Caco-2 (cell line): ENCODE data around the gene CA5B. TPM values are rescaled to one million over a fixed set of nuclear protein-coding genes. Genes with fewer than 3 reads are reported as not detected.

Experiments used
- BruUV-seq: library from RNA; stranded (reverse); fragments of 400-500 nt; replicated peaks from 2 replicates; lab custom pipeline; 2021; lab: Mats Ljungman, UMichigan
- CTCF ChIA-PET: fragments of 300-600 bp; sonication (Branson Sonifier 250); formaldehyde crosslinking; loops from one replicate; lab custom pipeline; 2022; ENCODE audit warnings: antibody characterized with exemption; lab: Charles Lee
- POLR2A ChIA-PET: fragments of 300-600 bp; sonication (Branson Sonifier 250); formaldehyde crosslinking; loops from one replicate; lab custom pipeline; 2022; ENCODE audit warnings: antibody characterized with exemption; lab: Charles Lee
- DNase-seq, 2 experiments: peaks; one replicate each; pipeline versions ENCODE4 v3.0.0 to v3.0.0-alpha.2; 2020 to 2022
- H3K27me3 ChIP-seq: replicated peaks from 2 replicates; pipeline ENCODE4 v1.6.0; 2011; ENCODE audit warnings: low read length; ENCODE audit not compliant: control insufficient read depth, insufficient read depth
- H3K36me3 ChIP-seq: 2 replicates; pipeline ENCODE4 v1.5.1; 2011; ENCODE audit warnings: low read length; ENCODE audit not compliant: control insufficient read depth, insufficient read depth
- H3K4me1 ChIP-seq: fragments of 250-450 bp; sonication (Bioruptor Pico); 2 replicates; pipeline ENCODE4 v1.5.1; 2020; ENCODE audit warnings: mild to moderate bottlenecking
- H3K4me3 ChIP-seq: 2 replicates; pipeline ENCODE4 v1.5.1; 2011; ENCODE audit warnings: low read depth, mild to moderate bottlenecking, control low read depth, low read length
- H3K9me3 ChIP-seq: fragments of 250-450 bp; sonication (Bioruptor Pico); 2 replicates; pipeline ENCODE4 v1.5.1; 2020; ENCODE audit warnings: mild to moderate bottlenecking, moderate library complexity
- H3K27ac Mint-ChIP-seq: one replicate; pipeline ENCODE4 v1.8.0; 2022; ENCODE audit warnings: mixed read lengths; ENCODE audit not compliant: unreplicated experiment
- H3K27me3 Mint-ChIP-seq: one replicate; pipeline ENCODE4 v1.8.0; 2022; ENCODE audit warnings: mixed read lengths; ENCODE audit not compliant: insufficient read depth, unreplicated experiment
- H3K36me3 Mint-ChIP-seq: one replicate; pipeline ENCODE4 v1.8.0; 2022; ENCODE audit warnings: mild to moderate bottlenecking, mixed read lengths; ENCODE audit not compliant: insufficient read depth, unreplicated experiment
- H3K4me1 Mint-ChIP-seq: one replicate; pipeline ENCODE4 v1.8.0; 2022; ENCODE audit warnings: low read depth, mixed read lengths; ENCODE audit not compliant: unreplicated experiment
- H3K4me3 Mint-ChIP-seq: one replicate; pipeline ENCODE4 v1.8.0; 2022; ENCODE audit warnings: mild to moderate bottlenecking, moderate library complexity, mixed read lengths; ENCODE audit not compliant: unreplicated experiment
- H3K9me3 Mint-ChIP-seq: one replicate; pipeline ENCODE4 v1.8.0; 2022; ENCODE audit warnings: mixed read lengths; ENCODE audit not compliant: unreplicated experiment
- CTCF ChIP-seq, 2 experiments: fragments of 200-600 bp in 1 of 2; IDR thresholded peaks; 1 replicate in 1 of 2; 2 replicates in 1 of 2; pipeline versions ENCODE4 v1.5.1 to v1.8.0; 2011 to 2022; ENCODE audit warnings: antibody characterized with exemption in 1 of 2, control low read depth in 1 of 2, inconsistent platforms in 1 of 2, low read depth in 1 of 2, low read length in 1 of 2, mild to moderate bottlenecking in 1 of 2, moderate library complexity in 1 of 2; ENCODE audit not compliant: insufficient read depth in 1 of 2, severe bottlenecking in 1 of 2, unreplicated experiment in 1 of 2
- intact Hi-C: fragments of 100-400 bp; cut with micrococcal nuclease; formaldehyde crosslinking; loops from one replicate; pipeline ENCODE4 v1.10.0; 2022; ENCODE audit not compliant: unreplicated experiment
- total RNA-seq: library from RNA; stranded (reverse); gene quantifications from 2 replicates; pipeline ENCODE4 v1.2.3, GENCODE V29; 2022

The CA5B gene
- total RNA-seq, 1 experiment from 2014 or later = 4.1 TPM

- no peak for DNase-seq
- Mint-ChIP-seq H3K36me3 (peaks cover 22% of the 10 kb centered on the region), H3K4me1 (no peaks in the 10 kb centered on the region), H3K4me3 (no peak overlapping the region), H3K27me3 (no peaks in the 10 kb centered on the region), H3K9me3 (no peaks in the 10 kb centered on the region), H3K27ac (no peak overlapping the region)
- ChIA-PET POLR2A (no interaction called here), CTCF (no interaction called here)
- Histone ChIP-seq H3K9me3 (no peaks in the 10 kb centered on the region), H3K27me3 (no peaks in the 10 kb centered on the region), H3K36me3 (no peaks in the 10 kb centered on the region), H3K4me3 (no peak overlapping the region), H3K4me1 (no peaks in the 10 kb centered on the region)
- no TSS peak for BruUV-seq
- intact Hi-C loops = no loop called here
- TF ChIP-seq CTCF (IDR thresholded peaks at IDR 0.05; ENCODE audit: insufficient read depth in 1 of 2, low read depth in 1 of 2, low read length in 1 of 2, severe bottlenecking in 1 of 2, unreplicated experiment in 1 of 2) = no peak
These were observed 75.3 kb downstream of the CA5B start for GRCh38 chrX:15813416-15813815.

GRCh38 chrX:15814771-15815365, 76.8 kb downstream of the CA5B start:
- no TSS peak for BruUV-seq
- no peak for TF ChIP-seq CTCF (IDR thresholded peaks at IDR 0.05; ENCODE audit: insufficient read depth in 1 of 2, low read depth in 1 of 2, low read length in 1 of 2, severe bottlenecking in 1 of 2, unreplicated experiment in 1 of 2)
- H3K36me3 ChIP-seq = no peaks in the 10 kb centered on the region
- H3K36me3 Mint-ChIP-seq = peaks cover 13% of the 10 kb centered on the region
- H3K27ac Mint-ChIP-seq = no peak overlapping the region
- ChIA-PET CTCF (no interaction called here), POLR2A (no interaction called here)
- H3K4me1 ChIP-seq = no peaks in the 10 kb centered on the region
- no peaks in the 10 kb centered on the region for H3K9me3 Mint-ChIP-seq
- no peak overlapping the region for H3K4me3 Mint-ChIP-seq
- H3K27me3 Mint-ChIP-seq = no peaks in the 10 kb centered on the region
- intact Hi-C loops = no loop called here
- H3K4me1 Mint-ChIP-seq = no peaks in the 10 kb centered on the region
- H3K9me3 ChIP-seq = no peaks in the 10 kb centered on the region
- H3K27me3 ChIP-seq = no peaks in the 10 kb centered on the region
- no peak for DNase-seq
- H3K4me3 ChIP-seq = no peak overlapping the region

GRCh38 chrX:15815779-15816437, 77.8 kb downstream of the CA5B start:
- ChIA-PET POLR2A (interaction anchor here (0.6 kb wide), 1 partner anchor 39 kb away, joined by 4 read pairs; the partner anchor contains the start of gene AP1S2), CTCF (no interaction called here)
- Histone ChIP-seq H3K4me1 (no peaks in the 10 kb centered on the region), H3K4me3 (no peak overlapping the region), H3K9me3 (no peaks in the 10 kb centered on the region), H3K36me3 (no peaks in the 10 kb centered on the region), H3K27me3 (no peaks in the 10 kb centered on the region)
- intact Hi-C loops = loop anchor here (2.0 kb wide), 1 partner anchor 157 kb away; no protein-coding TSS in a partner anchor
- BruUV-seq = no TSS peak
- Mint-ChIP-seq H3K27me3 (no peaks in the 10 kb centered on the region), H3K27ac (no peak overlapping the region), H3K4me1 (no peaks in the 10 kb centered on the region), H3K36me3 (peaks cover 20% of the 10 kb centered on the region), H3K4me3 (no peak overlapping the region), H3K9me3 (no peaks in the 10 kb centered on the region)
- peak in 1 of 2 experiments; percentile 41 for TF ChIP-seq CTCF (IDR thresholded peaks at IDR 0.05; ENCODE audit: insufficient read depth in 1 of 2, low read depth in 1 of 2, low read length in 1 of 2, severe bottlenecking in 1 of 2, unreplicated experiment in 1 of 2)
- DNase-seq = peak in 1 of 2 experiments; percentile 10
